GM12878 (cell line): ENCODE measurements around the gene AURKA. TPM values are rescaled to one million over a fixed set of nuclear protein-coding genes. Genes with fewer than 3 reads are reported as not detected.
A peak's percentile ranks its signal among the peaks of the same experiment; 100 is the strongest.

Experiments used
- IKZF1 ChIP-seq: fragments of 450-650 bp; conservative IDR thresholded peaks from 2 replicates; pipeline ENCODE4 v1.6.1; 2017; ENCODE audit warnings: antibody characterized with exemption, mild to moderate bottlenecking
- IKZF2 ChIP-seq, 2 experiments: fragments of 450-650 bp; IDR thresholded peaks; 2 replicates each; pipeline ENCODE4 v1.6.1; 2017; ENCODE audit warnings: mild to moderate bottlenecking in 2 of 2, moderate library complexity in 2 of 2
- MYC ChIP-seq: IDR thresholded peaks from 2 replicates; pipeline ENCODE4 v1.6.1; 2011; ENCODE audit warnings: mild to moderate bottlenecking, low read length, moderate library complexity, inconsistent platforms; ENCODE audit not compliant: insufficient read depth, insufficient replicate concordance, insufficient read length, severe bottlenecking
- NR2C1 ChIP-seq: fragments of 450-650 bp; IDR thresholded peaks from 2 replicates; pipeline ENCODE4 v1.6.1; 2017; ENCODE audit warnings: antibody characterized with exemption, mild to moderate bottlenecking, moderate library complexity
- SMAD5 ChIP-seq: IDR thresholded peaks from 2 replicates; pipeline ENCODE4 v1.6.1; 2016; ENCODE audit warnings: antibody characterized with exemption, low read depth
- SP1 ChIP-seq: IDR thresholded peaks from one replicate; pipeline ENCODE4 v1.6.1; 2011; ENCODE audit warnings: low read depth, low read length
- TBL1XR1 ChIP-seq: IDR thresholded peaks from 2 replicates; pipeline ENCODE4 v1.6.1; 2012; ENCODE audit warnings: low read depth, low read length, improper control_type of control experiment
- ZNF384 ChIP-seq: IDR thresholded peaks from 2 replicates; pipeline ENCODE4 v1.6.1; 2012; ENCODE audit warnings: low read depth, mild to moderate bottlenecking, low read length, improper control_type of control experiment, borderline replicate concordance
- ZNF622 ChIP-seq: fragments of 450-650 bp; IDR thresholded peaks from 2 replicates; pipeline ENCODE4 v1.6.1; 2017; ENCODE audit warnings: mild to moderate bottlenecking, inconsistent platforms
- polyA plus RNA-seq, 11 experiments: library from polyadenylated mRNA; depleted of rRNA in 4 of 11; unstranded in 6 of 11; stranded (reverse) in 5 of 11; fragments of >200 nt; fragmentation: Nextera tagmentation in 4 of 11; fragmentation: Illumina TruSeq in 1 of 11; extraction: Ambion mirVana in 4 of 11; extraction: Trizol in 1 of 11; gene quantifications; 1 replicate in 1 of 11; 2 replicates in 10 of 11; pipeline versions ENCODE4 v1.2.1 to v1.2.3, GENCODE V29; 2011 to 2016; ENCODE audit warnings: inconsistent platforms in 2 of 11, missing spikeins in 2 of 11, low read depth in 1 of 11
- total RNA-seq, 4 experiments: library from RNA; depleted of rRNA in 3 of 4; stranded (reverse); fragments of >200 nt in 3 of 4; fragmentation: Illumina TruSeq in 1 of 4; extraction: Trizol in 1 of 4; gene quantifications; 2 replicates each; pipeline versions ENCODE4 v1.2.1 to v1.2.3, GENCODE V29; 2013 to 2021
- TF ChIP-seq, protein P1 (sequence below): fragments of 450-650 bp; IDR thresholded peaks from 2 replicates; pipeline ENCODE4 v1.6.1; 2017; ENCODE audit warnings: mild to moderate bottlenecking, low read depth, inconsistent platforms; ENCODE audit not compliant: poor library complexity, severe bottlenecking
- TF ChIP-seq, protein P2 (sequence below): fragments of 450-650 bp; IDR thresholded peaks from 2 replicates; pipeline ENCODE4 v1.6.1; 2018; ENCODE audit warnings: mild to moderate bottlenecking, low read depth, moderate library complexity; ENCODE audit not compliant: partially characterized antibody
- TF ChIP-seq, protein P3 (sequence below): fragments of 450-650 bp; IDR thresholded peaks from 2 replicates; pipeline ENCODE4 v1.6.1; 2018; ENCODE audit warnings: borderline replicate concordance, mild to moderate bottlenecking; ENCODE audit not compliant: partially characterized antibody
- TF ChIP-seq, protein P4 (sequence below): fragments of 450-650 bp; IDR thresholded peaks from 2 replicates; pipeline ENCODE4 v1.6.1; 2017; ENCODE audit warnings: low read depth, mild to moderate bottlenecking, moderate library complexity

The AURKA gene
- total and polyA plus RNA-seq, 10 of the 15 experiments (the other 5 are each of a cell fraction or from before 2014, with no cell fraction given), result 57.3 to 122 (median 73.4) TPM

DNA sequence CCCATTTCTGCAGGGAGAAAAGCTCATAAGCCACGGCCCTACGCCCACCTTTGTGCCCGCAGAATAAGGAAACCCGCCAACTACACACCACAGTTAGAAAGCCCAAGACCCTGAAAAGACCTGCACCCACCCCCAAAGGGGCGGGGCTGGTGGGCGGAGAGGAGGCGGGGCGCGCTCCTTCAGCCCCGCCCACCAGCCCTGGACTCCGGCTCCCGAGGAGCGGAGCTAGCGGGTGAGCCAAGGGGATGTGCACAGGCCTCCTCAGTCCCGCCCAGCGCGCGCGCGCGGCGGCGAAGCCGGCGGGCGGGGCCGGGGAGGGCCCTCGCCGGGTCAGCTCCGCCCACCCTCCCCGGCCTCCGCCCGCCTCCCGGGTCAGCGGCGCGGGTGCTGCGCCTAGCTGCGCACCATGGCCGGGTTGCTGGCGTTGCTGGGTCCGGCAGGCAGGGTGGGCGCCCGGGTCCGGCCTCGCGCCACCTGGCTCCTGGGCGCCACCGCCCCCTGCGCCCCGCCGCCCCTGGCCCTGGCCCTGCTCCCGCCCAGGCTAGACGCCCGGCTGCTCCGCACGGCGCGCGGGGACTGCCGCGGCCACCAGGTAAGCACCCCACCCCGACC is 33.3 kb downstream of the AURKA start, which contains the start of gene FAM210B (continued):
- TF ChIP-seq, protein P1, sequence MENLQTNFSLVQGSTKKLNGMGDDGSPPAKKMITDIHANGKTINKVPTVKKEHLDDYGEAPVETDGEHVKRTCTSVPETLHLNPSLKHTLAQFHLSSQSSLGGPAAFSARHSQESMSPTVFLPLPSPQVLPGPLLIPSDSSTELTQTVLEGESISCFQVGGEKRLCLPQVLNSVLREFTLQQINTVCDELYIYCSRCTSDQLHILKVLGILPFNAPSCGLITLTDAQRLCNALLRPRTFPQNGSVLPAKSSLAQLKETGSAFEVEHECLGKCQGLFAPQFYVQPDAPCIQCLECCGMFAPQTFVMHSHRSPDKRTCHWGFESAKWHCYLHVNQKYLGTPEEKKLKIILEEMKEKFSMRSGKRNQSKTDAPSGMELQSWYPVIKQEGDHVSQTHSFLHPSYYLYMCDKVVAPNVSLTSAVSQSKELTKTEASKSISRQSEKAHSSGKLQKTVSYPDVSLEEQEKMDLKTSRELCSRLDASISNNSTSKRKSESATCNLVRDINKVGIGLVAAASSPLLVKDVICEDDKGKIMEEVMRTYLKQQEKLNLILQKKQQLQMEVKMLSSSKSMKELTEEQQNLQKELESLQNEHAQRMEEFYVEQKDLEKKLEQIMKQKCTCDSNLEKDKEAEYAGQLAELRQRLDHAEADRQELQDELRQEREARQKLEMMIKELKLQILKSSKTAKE, result no peak
- TF ChIP-seq TBL1XR1, result no peak
- no peak for TF ChIP-seq ZNF384
- no peak for TF ChIP-seq SMAD5
- no peak for TF ChIP-seq ZNF622
- TF ChIP-seq, protein P2, sequence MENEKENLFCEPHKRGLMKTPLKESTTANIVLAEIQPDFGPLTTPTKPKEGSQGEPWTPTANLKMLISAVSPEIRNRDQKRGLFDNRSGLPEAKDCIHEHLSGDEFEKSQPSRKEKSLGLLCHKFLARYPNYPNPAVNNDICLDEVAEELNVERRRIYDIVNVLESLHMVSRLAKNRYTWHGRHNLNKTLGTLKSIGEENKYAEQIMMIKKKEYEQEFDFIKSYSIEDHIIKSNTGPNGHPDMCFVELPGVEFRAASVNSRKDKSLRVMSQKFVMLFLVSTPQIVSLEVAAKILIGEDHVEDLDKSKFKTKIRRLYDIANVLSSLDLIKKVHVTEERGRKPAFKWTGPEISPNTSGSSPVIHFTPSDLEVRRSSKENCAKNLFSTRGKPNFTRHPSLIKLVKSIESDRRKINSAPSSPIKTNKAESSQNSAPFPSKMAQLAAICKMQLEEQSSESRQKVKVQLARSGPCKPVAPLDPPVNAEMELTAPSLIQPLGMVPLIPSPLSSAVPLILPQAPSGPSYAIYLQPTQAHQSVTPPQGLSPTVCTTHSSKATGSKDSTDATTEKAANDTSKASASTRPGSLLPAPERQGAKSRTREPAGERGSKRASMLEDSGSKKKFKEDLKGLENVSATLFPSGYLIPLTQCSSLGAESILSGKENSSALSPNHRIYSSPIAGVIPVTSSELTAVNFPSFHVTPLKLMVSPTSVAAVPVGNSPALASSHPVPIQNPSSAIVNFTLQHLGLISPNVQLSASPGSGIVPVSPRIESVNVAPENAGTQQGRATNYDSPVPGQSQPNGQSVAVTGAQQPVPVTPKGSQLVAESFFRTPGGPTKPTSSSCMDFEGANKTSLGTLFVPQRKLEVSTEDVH, result no peak
- no peak for TF ChIP-seq MYC
- TF ChIP-seq, protein P3, sequence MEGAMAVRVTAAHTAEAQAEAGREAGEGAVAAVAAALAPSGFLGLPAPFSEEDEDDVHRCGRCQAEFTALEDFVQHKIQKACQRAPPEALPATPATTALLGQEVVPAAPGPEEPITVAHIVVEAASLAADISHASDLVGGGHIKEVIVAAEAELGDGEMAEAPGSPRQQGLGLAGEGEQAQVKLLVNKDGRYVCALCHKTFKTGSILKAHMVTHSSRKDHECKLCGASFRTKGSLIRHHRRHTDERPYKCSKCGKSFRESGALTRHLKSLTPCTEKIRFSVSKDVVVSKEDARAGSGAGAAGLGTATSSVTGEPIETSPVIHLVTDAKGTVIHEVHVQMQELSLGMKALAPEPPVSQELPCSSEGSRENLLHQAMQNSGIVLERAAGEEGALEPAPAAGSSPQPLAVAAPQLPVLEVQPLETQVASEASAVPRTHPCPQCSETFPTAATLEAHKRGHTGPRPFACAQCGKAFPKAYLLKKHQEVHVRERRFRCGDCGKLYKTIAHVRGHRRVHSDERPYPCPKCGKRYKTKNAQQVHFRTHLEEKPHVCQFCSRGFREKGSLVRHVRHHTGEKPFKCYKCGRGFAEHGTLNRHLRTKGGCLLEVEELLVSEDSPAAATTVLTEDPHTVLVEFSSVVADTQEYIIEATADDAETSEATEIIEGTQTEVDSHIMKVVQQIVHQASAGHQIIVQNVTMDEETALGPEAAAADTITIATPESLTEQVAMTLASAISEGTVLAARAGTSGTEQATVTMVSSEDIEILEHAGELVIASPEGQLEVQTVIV, result no peak
- TF ChIP-seq IKZF1, result no peak
- peak; percentile 63; the same call in 1 of the 2 replicates for TF ChIP-seq NR2C1
- TF ChIP-seq IKZF2 (IDR thresholded peaks at IDR 0.05), result no peak
- TF ChIP-seq SP1, result peak; percentile 56
- TF ChIP-seq, protein P4, sequence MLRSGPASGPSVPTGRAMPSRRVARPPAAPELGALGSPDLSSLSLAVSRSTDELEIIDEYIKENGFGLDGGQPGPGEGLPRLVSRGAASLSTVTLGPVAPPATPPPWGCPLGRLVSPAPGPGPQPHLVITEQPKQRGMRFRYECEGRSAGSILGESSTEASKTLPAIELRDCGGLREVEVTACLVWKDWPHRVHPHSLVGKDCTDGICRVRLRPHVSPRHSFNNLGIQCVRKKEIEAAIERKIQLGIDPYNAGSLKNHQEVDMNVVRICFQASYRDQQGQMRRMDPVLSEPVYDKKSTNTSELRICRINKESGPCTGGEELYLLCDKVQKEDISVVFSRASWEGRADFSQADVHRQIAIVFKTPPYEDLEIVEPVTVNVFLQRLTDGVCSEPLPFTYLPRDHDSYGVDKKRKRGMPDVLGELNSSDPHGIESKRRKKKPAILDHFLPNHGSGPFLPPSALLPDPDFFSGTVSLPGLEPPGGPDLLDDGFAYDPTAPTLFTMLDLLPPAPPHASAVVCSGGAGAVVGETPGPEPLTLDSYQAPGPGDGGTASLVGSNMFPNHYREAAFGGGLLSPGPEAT, result no peak
